ENCODE results near the gene TUFT1.

- no peak for TF ChIP-seq FOXA1 (IDR thresholded peaks at IDR 0.05)
- TF ChIP-seq, protein P1, sequence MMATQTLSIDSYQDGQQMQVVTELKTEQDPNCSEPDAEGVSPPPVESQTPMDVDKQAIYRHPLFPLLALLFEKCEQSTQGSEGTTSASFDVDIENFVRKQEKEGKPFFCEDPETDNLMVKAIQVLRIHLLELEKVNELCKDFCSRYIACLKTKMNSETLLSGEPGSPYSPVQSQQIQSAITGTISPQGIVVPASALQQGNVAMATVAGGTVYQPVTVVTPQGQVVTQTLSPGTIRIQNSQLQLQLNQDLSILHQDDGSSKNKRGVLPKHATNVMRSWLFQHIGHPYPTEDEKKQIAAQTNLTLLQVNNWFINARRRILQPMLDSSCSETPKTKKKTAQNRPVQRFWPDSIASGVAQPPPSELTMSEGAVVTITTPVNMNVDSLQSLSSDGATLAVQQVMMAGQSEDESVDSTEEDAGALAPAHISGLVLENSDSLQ (IDR thresholded peaks at IDR 0.05), result no peak
Observed at GRCh38 chr1:151537112-151537511, 3.0 kb upstream of the TUFT1 start.
